GM10248 (cell line): ENCODE measurements around the gene ZNF438.
"Not testable (repeated sequence)": the region's sequence is repeated elsewhere in the genome, so short reads cannot be mapped to it uniquely, and the experiment has no call there.

ENCODE experiments used
- CTCF ChIA-PET: fragments of 300-600 bp; sonication (Branson Sonifier 250); formaldehyde crosslinking; extraction: SDS; loops from one replicate; lab custom pipeline; 2021; ENCODE audit warnings: antibody characterized with exemption; lab: Yijun Ruan, JAX
- POLR2A ChIA-PET: fragments of 350-650 bp; sonication (Branson Sonifier 250); formaldehyde crosslinking; extraction: SDS; loops from one replicate; lab custom pipeline; 2020; ENCODE audit warnings: antibody characterized with exemption; lab: Yijun Ruan, JAX
- DNase-seq: peaks from one replicate; pipeline ENCODE4 v3.0.0; 2012; ENCODE audit errors: extremely low spot score
- CTCF ChIP-seq: IDR thresholded peaks from 2 replicates; pipeline ENCODE4 v1.5.1; 2012; ENCODE audit warnings: mild to moderate bottlenecking, low read depth; ENCODE audit errors: extremely low read depth, missing control alignments, control extremely low read depth

The ZNF438 gene

DNA sequence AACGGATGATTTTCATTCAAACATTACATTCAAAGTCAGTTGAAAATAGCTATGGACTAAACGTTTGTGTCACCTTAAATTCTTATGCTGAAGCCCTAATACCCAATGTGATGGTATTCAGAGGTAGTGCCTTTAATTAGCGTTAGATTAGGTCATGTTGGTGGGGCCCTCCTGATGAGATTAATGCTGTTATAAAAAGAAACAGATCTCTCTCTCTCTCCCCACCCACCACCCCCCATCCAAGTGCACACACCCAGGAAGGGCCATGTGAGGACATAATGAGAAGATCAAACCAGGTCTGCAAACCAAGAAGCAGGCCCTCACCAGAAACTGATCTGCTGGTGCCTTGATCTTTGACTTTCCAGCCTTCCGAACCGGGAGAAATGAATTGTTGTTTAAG is 44.2 kb downstream of the ZNF438 start:
- no peak for TF ChIP-seq CTCF
- ChIA-PET CTCF (no interaction called here), POLR2A (no interaction called here)
- no peak for DNase-seq

- ChIA-PET CTCF (interaction anchor here (0.9 to 1.3 kb wide), 3 partner anchors 13 to 46 kb away, joined by 3 to 6 read pairs (median 3); partner anchors contain the start of gene ZNF438), POLR2A (no interaction called here)
- TF ChIP-seq CTCF: no peak
- no peak for DNase-seq
These were observed 45.6 kb downstream of the ZNF438 start for GRCh38 chr10:30986053-30986555.

GRCh38 chr10:30985512-30985911 is 46.2 kb downstream of the ZNF438 start:
- ChIA-PET POLR2A (no interaction called here), CTCF (interaction anchor here (0.7 to 1.3 kb wide), 5 partner anchors 14 to 46 kb away, joined by 3 to 6 read pairs (median 3); partner anchors contain the start of gene ZNF438)
- no peak for DNase-seq
- no peak for TF ChIP-seq CTCF

GRCh38 chr10:30984563-30985328 is 46.9 kb downstream of the ZNF438 start:
- DNase-seq: no peak
- ChIA-PET POLR2A (no interaction called here), CTCF (interaction anchor here (0.7 to 1.3 kb wide), 4 partner anchors 15 to 21 kb away, joined by 3 to 6 read pairs (median 3); no protein-coding TSS in a partner anchor)
- no peak for TF ChIP-seq CTCF

- CTCF ChIA-PET, DNase-seq, POLR2A ChIA-PET: not testable (repeated sequence)
These were observed 48.5 kb downstream of the ZNF438 start for GRCh38 chr10:30983209-30983608.

- CTCF ChIA-PET: interaction anchor here (1.1 kb wide), 1 partner anchor 13 kb away, joined by 3 read pairs; no protein-coding TSS in a partner anchor
- no peak for TF ChIP-seq CTCF
- POLR2A ChIA-PET: no interaction called here
- no peak for DNase-seq
These were observed 50.6 kb downstream of the ZNF438 start for GRCh38 chr10:30980951-30981616.
